ENCODE measurements around the gene ALAS2.

GRCh38 chrX:55039471-55039870, 8.7 kb upstream of the ALAS2 start:
- no peak for TF ChIP-seq CTCF (IDR thresholded peaks at IDR 0.05; ENCODE audit: insufficient read depth, low read depth, low read length)
- TF ChIP-seq EZH2 (IDR thresholded peaks at IDR 0.05; ENCODE audit: insufficient read depth, low read length): no peak

All from astrocyte (in vitro differentiated cells and primary cell).